ENCODE measurements around the gene AADACL3.

- TF ChIP-seq CTCF (IDR thresholded peaks at IDR 0.05; ENCODE audit: poor library complexity), result no peak
- no peak for TF ChIP-seq EZH2phosphoT487 (IDR thresholded peaks at IDR 0.05; ENCODE audit: low read depth, severe bottlenecking, unreplicated experiment)
Measured at GRCh38 chr1:12771186-12771585, 55.3 kb downstream of the AADACL3 start.

Data from hepatocyte (in vitro differentiated cells).